NT2/D1 (cell line): ENCODE results near the gene BATF3.

Experiments
- YY1 ChIP-seq: IDR thresholded peaks from 2 replicates; pipeline ENCODE4 v1.6.1; 2011; ENCODE audit not compliant: insufficient read length, insufficient read depth
- ZNF274 ChIP-seq: IDR thresholded peaks from 2 replicates; pipeline ENCODE4 v1.6.1; 2011; ENCODE audit warnings: mild to moderate bottlenecking, low read depth, low read length

DNA sequence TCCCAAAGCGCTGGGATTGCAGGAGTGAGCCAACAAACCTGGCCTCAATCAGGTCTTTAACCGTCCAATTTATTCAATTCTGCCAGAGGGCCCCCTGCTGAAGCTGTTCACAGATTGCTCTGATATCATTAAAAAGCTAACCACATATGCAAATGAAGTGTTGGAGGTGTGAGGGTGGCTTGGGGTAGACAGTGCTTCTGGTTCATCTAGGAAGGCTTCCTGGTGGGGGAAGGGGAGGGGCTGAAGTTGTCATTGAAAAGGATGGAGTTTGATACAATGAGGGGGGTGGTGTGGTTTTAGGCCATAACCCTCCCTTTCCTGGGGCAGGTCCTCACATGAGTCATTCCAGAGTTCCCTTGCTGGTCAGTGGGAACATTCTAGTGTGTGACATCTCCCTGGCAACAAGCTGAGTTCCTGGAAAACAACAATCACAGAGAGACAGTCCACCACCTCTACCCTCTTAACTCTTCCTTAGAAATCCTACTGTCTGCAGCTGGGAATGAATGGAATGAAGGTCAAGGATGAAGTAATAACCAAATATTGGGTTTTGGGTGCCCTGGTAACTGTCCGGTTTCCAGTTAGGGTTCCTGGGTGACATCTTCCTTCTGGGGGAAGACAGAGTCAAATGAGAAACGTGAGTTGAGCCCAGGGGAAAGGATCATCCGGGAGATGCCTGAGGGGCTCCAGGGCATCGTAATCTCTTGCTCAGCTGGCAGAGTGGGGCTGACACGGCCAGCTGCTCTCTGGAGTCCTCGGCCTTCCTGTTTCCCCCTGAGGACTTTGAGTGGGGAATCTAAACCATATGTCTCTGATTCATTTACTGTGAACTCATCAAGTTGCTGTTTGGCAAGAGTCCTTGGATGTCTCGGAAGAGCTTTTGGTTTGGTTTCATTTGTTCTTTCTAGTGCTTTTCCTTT is 32.2 kb downstream of the BATF3 start:
- TF ChIP-seq YY1: no peak
- TF ChIP-seq ZNF274: no peak
